Loucy (cell line): ENCODE measurements around the gene C1GALT1.

Experiments
- H2AFZ ChIP-seq: fragments of 200-600 bp; sonication (generic); 2 replicates; pipeline ENCODE4 v1.6.0; 2016; ENCODE audit warnings: antibody characterized with exemption, mild to moderate bottlenecking, low read length, moderate library complexity
- H3F3A ChIP-seq: fragments of 200-600 bp; 2 replicates; pipeline ENCODE4 v1.6.0; 2016; ENCODE audit warnings: antibody characterized with exemption, low read depth, mild to moderate bottlenecking
- H3K27me3 ChIP-seq: fragments of 200-600 bp; sonication (generic); 2 replicates; pipeline ENCODE4 v1.6.1; 2014; ENCODE audit warnings: low read length, mild to moderate bottlenecking; ENCODE audit not compliant: insufficient read depth, poor library complexity, severe bottlenecking
- H3K36me3 ChIP-seq: fragments of 200-600 bp; sonication (generic); 2 replicates; pipeline ENCODE4 v1.6.1; 2016; ENCODE audit warnings: low read length; ENCODE audit not compliant: insufficient read depth
- H3K4me1 ChIP-seq: fragments of 200-600 bp; sonication (generic); 2 replicates; pipeline ENCODE4 v1.5.1; 2014; ENCODE audit warnings: low read length, mild to moderate bottlenecking; ENCODE audit not compliant: insufficient read depth, poor library complexity, severe bottlenecking
- H3K4me2 ChIP-seq: fragments of 200-600 bp; sonication (generic); 2 replicates; pipeline ENCODE4 v1.6.0; 2014; ENCODE audit warnings: antibody characterized with exemption, low read length, low read depth, mild to moderate bottlenecking; ENCODE audit not compliant: poor library complexity, severe bottlenecking
- H3K4me3 ChIP-seq: fragments of 200-600 bp; sonication (generic); 2 replicates; pipeline ENCODE4 v1.5.1; 2014; ENCODE audit warnings: low read length, mild to moderate bottlenecking, mixed read lengths; ENCODE audit not compliant: poor library complexity, severe bottlenecking
- H3K79me2 ChIP-seq: fragments of 200-600 bp; sonication (generic); 2 replicates; pipeline ENCODE4 v1.6.1; 2014; ENCODE audit warnings: low read length; ENCODE audit not compliant: insufficient read depth
- H3K9ac ChIP-seq: fragments of 200-600 bp; sonication (generic); 2 replicates; pipeline ENCODE4 v1.6.0; 2014; ENCODE audit warnings: mild to moderate bottlenecking, low read depth, low read length, moderate library complexity; ENCODE audit not compliant: poor library complexity, severe bottlenecking
- H3K9me2 ChIP-seq: fragments of 200-600 bp; sonication (generic); replicated peaks from 2 replicates; pipeline ENCODE4 v1.6.1; 2016; ENCODE audit warnings: low read depth, low read length, mixed read lengths
- H3K9me3 ChIP-seq: fragments of 200-600 bp; sonication (generic); 2 replicates; pipeline ENCODE4 v1.6.1; 2014; ENCODE audit warnings: mild to moderate bottlenecking, antibody characterized with exemption, low read length, low read depth; ENCODE audit not compliant: insufficient read depth
- H4K20me1 ChIP-seq: fragments of 200-600 bp; sonication (generic); 2 replicates; pipeline ENCODE4 v1.6.0; 2014; ENCODE audit warnings: antibody characterized with exemption, low read length, mild to moderate bottlenecking; ENCODE audit not compliant: insufficient read depth, poor library complexity, severe bottlenecking
- EZH2phosphoT487 ChIP-seq: fragments of 200-600 bp; IDR thresholded peaks from 2 replicates; pipeline ENCODE4 v1.6.1; 2018; ENCODE audit warnings: antibody characterized with exemption, mild to moderate bottlenecking, moderate library complexity, borderline replicate concordance
- TF ChIP-seq, protein P1 (sequence below): fragments of 200-600 bp; sonication (generic); conservative IDR thresholded peaks from 2 replicates; pipeline ENCODE4 v1.5.1; 2014; ENCODE audit warnings: mild to moderate bottlenecking, antibody characterized with exemption, low read length

The C1GALT1 gene

DNA sequence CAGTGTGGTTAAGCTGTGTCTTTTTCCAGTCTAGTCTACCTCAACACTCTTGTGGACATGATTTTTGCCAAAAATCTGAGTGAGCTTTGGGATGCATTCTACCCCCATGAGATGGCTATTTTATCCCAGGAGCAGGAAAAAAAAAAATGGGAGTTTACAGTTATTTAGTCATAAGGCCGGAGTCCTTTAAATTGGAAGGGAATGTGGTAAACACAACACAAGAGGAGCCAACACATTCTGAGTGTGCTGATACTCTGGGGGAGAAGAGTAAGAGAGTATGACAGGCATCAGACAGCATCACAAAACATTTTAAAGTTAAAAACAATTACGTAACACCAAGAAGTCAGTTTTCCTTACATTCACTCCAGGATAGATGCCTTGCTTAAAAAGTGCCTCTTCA is 46.1 kb downstream of the C1GALT1 start:
- Histone ChIP-seq H4K20me1 (no peaks in the 10 kb centered on the region), H3K79me2 (peaks cover 73% of the 10 kb centered on the region), H3K4me2 (no peak overlapping the region)

DNA sequence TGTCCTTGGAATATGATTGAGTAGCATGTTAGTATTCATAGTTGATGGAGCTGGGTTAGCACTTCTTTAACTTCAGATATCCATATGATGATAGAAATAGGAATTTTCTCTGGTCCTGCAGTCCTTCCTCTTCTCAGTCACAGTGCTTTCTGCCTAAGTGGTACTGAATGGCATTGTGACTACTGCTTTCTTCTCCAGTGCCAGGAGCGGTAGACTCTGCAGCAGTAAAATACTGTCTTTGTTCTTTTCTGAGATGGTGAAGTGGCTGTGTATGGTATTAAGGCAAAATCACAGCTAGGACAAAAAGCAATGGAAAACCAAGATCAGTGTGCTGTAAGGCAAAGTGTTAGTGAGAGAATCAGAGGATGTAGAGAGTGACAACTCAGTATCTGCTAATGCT is 46.6 kb downstream of the C1GALT1 start:
- no peaks in the 10 kb centered on the region for H3K27me3 ChIP-seq
- no peak overlapping the region for H2AFZ ChIP-seq
- no peak overlapping the region for H3K4me3 ChIP-seq
- H3K4me2 ChIP-seq: no peak overlapping the region
- H3K36me3 ChIP-seq: peaks cover 3% of the 10 kb centered on the region
- H3K9me3 ChIP-seq: peaks cover 9% of the 10 kb centered on the region
- H3K9me2 ChIP-seq: no peaks in the 10 kb centered on the region
- TF ChIP-seq, protein P1, sequence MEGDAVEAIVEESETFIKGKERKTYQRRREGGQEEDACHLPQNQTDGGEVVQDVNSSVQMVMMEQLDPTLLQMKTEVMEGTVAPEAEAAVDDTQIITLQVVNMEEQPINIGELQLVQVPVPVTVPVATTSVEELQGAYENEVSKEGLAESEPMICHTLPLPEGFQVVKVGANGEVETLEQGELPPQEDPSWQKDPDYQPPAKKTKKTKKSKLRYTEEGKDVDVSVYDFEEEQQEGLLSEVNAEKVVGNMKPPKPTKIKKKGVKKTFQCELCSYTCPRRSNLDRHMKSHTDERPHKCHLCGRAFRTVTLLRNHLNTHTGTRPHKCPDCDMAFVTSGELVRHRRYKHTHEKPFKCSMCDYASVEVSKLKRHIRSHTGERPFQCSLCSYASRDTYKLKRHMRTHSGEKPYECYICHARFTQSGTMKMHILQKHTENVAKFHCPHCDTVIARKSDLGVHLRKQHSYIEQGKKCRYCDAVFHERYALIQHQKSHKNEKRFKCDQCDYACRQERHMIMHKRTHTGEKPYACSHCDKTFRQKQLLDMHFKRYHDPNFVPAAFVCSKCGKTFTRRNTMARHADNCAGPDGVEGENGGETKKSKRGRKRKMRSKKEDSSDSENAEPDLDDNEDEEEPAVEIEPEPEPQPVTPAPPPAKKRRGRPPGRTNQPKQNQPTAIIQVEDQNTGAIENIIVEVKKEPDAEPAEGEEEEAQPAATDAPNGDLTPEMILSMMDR: no peak
- TF ChIP-seq EZH2phosphoT487: no peak
- H3K4me1 ChIP-seq: peaks cover 3% of the 10 kb centered on the region
- H4K20me1 ChIP-seq: no peaks in the 10 kb centered on the region
- H3K79me2 ChIP-seq: peaks cover 74% of the 10 kb centered on the region
- H3K9ac ChIP-seq: no peak overlapping the region
- H3F3A ChIP-seq: no peaks in the 10 kb centered on the region

More for the DNA sequence above, 46.1 kb downstream of the C1GALT1 start:
- TF ChIP-seq, protein P1: no peak
- no peak for TF ChIP-seq EZH2phosphoT487
- Histone ChIP-seq H3K4me3 (no peak overlapping the region), H3K4me1 (peaks cover 3% of the 10 kb centered on the region), H3K9me2 (no peaks in the 10 kb centered on the region), H3K9ac (no peak overlapping the region), H3K9me3 (peaks cover 9% of the 10 kb centered on the region), H3K27me3 (no peaks in the 10 kb centered on the region), H2AFZ (no peak overlapping the region), H3F3A (no peaks in the 10 kb centered on the region), H3K36me3 (peaks cover 3% of the 10 kb centered on the region)

DNA sequence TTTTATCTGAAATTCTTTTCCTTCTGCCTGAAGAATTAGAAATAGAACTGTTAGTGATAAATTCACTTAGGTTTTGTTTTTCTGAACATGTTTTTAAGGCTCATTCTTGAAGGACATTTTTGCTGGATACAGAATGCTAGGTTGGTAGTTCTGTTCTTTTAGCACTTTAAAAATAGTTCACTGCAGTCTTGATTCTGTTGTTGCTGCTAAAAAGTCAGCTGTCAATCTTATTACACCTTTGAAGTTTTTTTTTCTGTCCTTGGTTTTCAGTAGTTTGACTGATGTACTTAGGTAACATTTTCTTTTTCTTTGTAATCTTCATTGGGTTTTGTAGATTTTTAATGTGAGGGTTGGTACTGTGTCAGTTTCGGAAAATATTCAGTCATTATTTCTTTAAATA is 48.7 kb downstream of the C1GALT1 start:
- H3K9me3 ChIP-seq: peaks cover 9% of the 10 kb centered on the region
- peaks cover 59% of the 10 kb centered on the region for H3K79me2 ChIP-seq
- peaks cover 6% of the 10 kb centered on the region for H3K4me1 ChIP-seq
- H3K36me3 ChIP-seq: peaks cover 11% of the 10 kb centered on the region
- no peak overlapping the region for H3K4me2 ChIP-seq
- no peak overlapping the region for H2AFZ ChIP-seq
- H3F3A ChIP-seq: no peaks in the 10 kb centered on the region
- no peaks in the 10 kb centered on the region for H4K20me1 ChIP-seq
- no peak overlapping the region for H3K4me3 ChIP-seq
- TF ChIP-seq, protein P1: no peak
- no peak for TF ChIP-seq EZH2phosphoT487
- no peaks in the 10 kb centered on the region for H3K9me2 ChIP-seq
- no peak overlapping the region for H3K9ac ChIP-seq
- H3K27me3 ChIP-seq: no peaks in the 10 kb centered on the region
